HL-60 (cell line): ENCODE data around the gene PGGHG.

Experiments used
- POLR2AphosphoS5 ChIP-seq: IDR thresholded peaks from 2 replicates; pipeline ENCODE4 v1.6.1; 2012; ENCODE audit warnings: low read depth
- TF ChIP-seq, protein P1 (sequence below): IDR thresholded peaks from one replicate; pipeline ENCODE4 v1.5.1; 2011; ENCODE audit warnings: low read length, control low read depth, inconsistent platforms; ENCODE audit not compliant: insufficient read depth

DNA sequence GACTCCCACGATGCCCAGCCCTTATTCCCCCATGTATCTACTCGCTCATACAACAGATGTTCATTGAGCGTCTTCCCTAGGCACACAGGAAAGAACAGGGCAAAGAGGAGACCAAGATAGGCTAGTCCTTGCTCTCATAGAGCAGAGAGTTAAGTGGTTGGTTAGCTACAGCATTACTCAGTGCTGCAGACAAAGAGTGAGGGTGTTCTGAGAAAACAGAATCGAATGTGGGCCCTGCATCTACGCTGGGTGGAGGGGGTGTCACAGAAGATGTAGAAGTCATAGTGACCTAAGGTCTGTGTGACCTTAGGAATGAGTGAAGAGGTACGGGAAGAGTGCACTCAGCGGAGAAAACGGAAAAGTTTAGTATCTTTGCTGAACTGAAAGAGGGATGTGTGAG lies 39.9 kb upstream of the PGGHG start:
- TF ChIP-seq POLR2AphosphoS5, result no peak
- TF ChIP-seq, protein P1, sequence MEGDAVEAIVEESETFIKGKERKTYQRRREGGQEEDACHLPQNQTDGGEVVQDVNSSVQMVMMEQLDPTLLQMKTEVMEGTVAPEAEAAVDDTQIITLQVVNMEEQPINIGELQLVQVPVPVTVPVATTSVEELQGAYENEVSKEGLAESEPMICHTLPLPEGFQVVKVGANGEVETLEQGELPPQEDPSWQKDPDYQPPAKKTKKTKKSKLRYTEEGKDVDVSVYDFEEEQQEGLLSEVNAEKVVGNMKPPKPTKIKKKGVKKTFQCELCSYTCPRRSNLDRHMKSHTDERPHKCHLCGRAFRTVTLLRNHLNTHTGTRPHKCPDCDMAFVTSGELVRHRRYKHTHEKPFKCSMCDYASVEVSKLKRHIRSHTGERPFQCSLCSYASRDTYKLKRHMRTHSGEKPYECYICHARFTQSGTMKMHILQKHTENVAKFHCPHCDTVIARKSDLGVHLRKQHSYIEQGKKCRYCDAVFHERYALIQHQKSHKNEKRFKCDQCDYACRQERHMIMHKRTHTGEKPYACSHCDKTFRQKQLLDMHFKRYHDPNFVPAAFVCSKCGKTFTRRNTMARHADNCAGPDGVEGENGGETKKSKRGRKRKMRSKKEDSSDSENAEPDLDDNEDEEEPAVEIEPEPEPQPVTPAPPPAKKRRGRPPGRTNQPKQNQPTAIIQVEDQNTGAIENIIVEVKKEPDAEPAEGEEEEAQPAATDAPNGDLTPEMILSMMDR, result no peak
